Measurements from ENCODE around the gene TSEN34. TPM values are rescaled to one million over a fixed set of nuclear protein-coding genes. Genes with fewer than 3 reads are reported as not detected.

Gene TSEN34
- total and polyA plus RNA-seq, 2 experiments from 2014 or later, result 36.6 to 53.4 TPM

GRCh38 chr19:54197121-54197520 lies 6.0 kb downstream of the TSEN34 start (continued):
- TF ChIP-seq REST (IDR thresholded peaks at IDR 0.05; ENCODE audit: unreplicated experiment) (no peak), EZH2phosphoT487 (IDR thresholded peaks at IDR 0.05; ENCODE audit: unreplicated experiment) (no peak), ZNF331 (CRISPR knock-in tag; IDR thresholded peaks at IDR 0.05; ENCODE audit: low read depth) (no peak), CTCF (conservative IDR thresholded peaks at IDR 0.05; ENCODE audit: low read depth in 2 of 2) (no peak), STAT1 (IDR thresholded peaks at IDR 0.05; ENCODE audit: unreplicated experiment) (no peak), CREB1 (CRISPR knock-in tag; IDR thresholded peaks at IDR 0.05; ENCODE audit: low read depth) (no peak), POLR2AphosphoS5 (IDR thresholded peaks at IDR 0.05; ENCODE audit: low read depth) (no peak), ZNF114 (CRISPR knock-in tag; IDR thresholded peaks at IDR 0.05) (no peak), JUNB (IDR thresholded peaks at IDR 0.05; ENCODE audit: unreplicated experiment) (no peak), EZH2 (IDR thresholded peaks at IDR 0.05; ENCODE audit: low read depth, unreplicated experiment) (no peak)

- DNase-seq (ENCODE audit: low spot score), result no peak
- no peak overlapping the region for H3K27ac ChIP-seq (ENCODE audit: low read depth)
- no peaks in the 10 kb centered on the region for H3K27me3 ChIP-seq (ENCODE audit: insufficient read depth)
- peaks cover 38% of the 10 kb centered on the region for H4K20me1 ChIP-seq (replicated peaks; ENCODE audit: insufficient read depth)
- no peak overlapping the region; the same call in 1 of the 2 replicates for H3K4me2 ChIP-seq
- Mint-ChIP-seq H3K27me3 (ENCODE audit: insufficient read depth, low read depth, poor library complexity) (peaks cover 33% of the 10 kb centered on the region), H3K4me1 (peaks cover 25% of the 10 kb centered on the region), H3K36me3 (ENCODE audit: low read depth) (peaks cover 54% of the 10 kb centered on the region), H3K27ac (peak overlapping the region; percentile 95), H3K4me3 (peak overlapping the region; percentile 70), H3K9me3 (peaks cover 4% of the 10 kb centered on the region)
- H2AFZ ChIP-seq, result no peak overlapping the region
- peaks cover 40% of the 10 kb centered on the region for H3K79me2 ChIP-seq (replicated peaks; ENCODE audit: insufficient read depth)
- no peak for ATAC-seq
- H3F3A ChIP-seq (replicated peaks; ENCODE audit: low read depth), result peaks cover 39% of the 10 kb centered on the region
- H3K4me1 ChIP-seq (ENCODE audit: insufficient read depth), result peaks cover 28% of the 10 kb centered on the region
- peaks cover 40% of the 10 kb centered on the region for H3K36me3 ChIP-seq (ENCODE audit: insufficient read depth)
- no peaks in the 10 kb centered on the region for H3K9me2 ChIP-seq (ENCODE audit: insufficient read depth)
- no peak for TF ChIP-seq ZNF331 (CRISPR knock-in tag; IDR thresholded peaks at IDR 0.05; ENCODE audit: low read depth)
- no peak for TF ChIP-seq ZNF114 (CRISPR knock-in tag; IDR thresholded peaks at IDR 0.05)
- no peak for TF ChIP-seq CREB1 (CRISPR knock-in tag; IDR thresholded peaks at IDR 0.05; ENCODE audit: low read depth)
- TF ChIP-seq EZH2phosphoT487 (IDR thresholded peaks at IDR 0.05; ENCODE audit: unreplicated experiment), result no peak
- no peak for TF ChIP-seq STAT1 (IDR thresholded peaks at IDR 0.05; ENCODE audit: unreplicated experiment)
- TF ChIP-seq CTCF (conservative IDR thresholded peaks at IDR 0.05; ENCODE audit: low read depth in 2 of 2), result no peak
- H3K4me3 ChIP-seq, result no peak overlapping the region
Observed at GRCh38 chr19:54199401-54199800, 8.3 kb downstream of the TSEN34 start.

Data from GM23338 (cell line).